Chondrocyte (in vitro differentiated cells): Measurements from ENCODE around the gene ZDHHC1. TPM values are rescaled to one million over a fixed set of nuclear protein-coding genes. Genes with fewer than 3 reads are reported as not detected.

Experiments used
- DNase-seq: peaks from one replicate; pipeline ENCODE4 v3.0.0; 2021; ENCODE audit warnings: mixed read lengths, low spot score
- H3K27ac Mint-ChIP-seq: one replicate; pipeline ENCODE4 v1.8.0; 2021; ENCODE audit warnings: mild to moderate bottlenecking, moderate library complexity, mixed read lengths; ENCODE audit not compliant: unreplicated experiment
- H3K27me3 Mint-ChIP-seq: 2 replicates; pipeline ENCODE4 v1.8.0; 2021; ENCODE audit warnings: low read depth, mixed read lengths
- H3K36me3 Mint-ChIP-seq: 2 replicates; pipeline ENCODE4 v1.8.0; 2021; ENCODE audit warnings: low read depth, mixed read lengths
- H3K4me1 Mint-ChIP-seq: 2 replicates; pipeline ENCODE4 v1.8.0; 2021; ENCODE audit warnings: low read depth, mild to moderate bottlenecking, mixed read lengths
- H3K4me3 Mint-ChIP-seq: one replicate; pipeline ENCODE4 v1.8.0; 2021; ENCODE audit warnings: mild to moderate bottlenecking, moderate library complexity, mixed read lengths; ENCODE audit not compliant: unreplicated experiment
- H3K9me3 Mint-ChIP-seq: 2 replicates; pipeline ENCODE4 v1.8.0; 2021; ENCODE audit warnings: low read depth, mixed read lengths
- CTCF ChIP-seq: fragments of 200-600 bp; sonication (generic); IDR thresholded peaks from 2 replicates; pipeline ENCODE4 v1.5.0; 2021; ENCODE audit warnings: antibody characterized with exemption, mild to moderate bottlenecking, moderate library complexity
- long read RNA-seq: library from polyadenylated mRNA; stranded (forward); transcript quantifications from one replicate; pipeline ENCODE4 v2.0.0, GENCODE V29; 2021
- total RNA-seq: library from RNA; stranded (reverse); gene quantifications from 3 replicates; pipeline ENCODE4 v1.2.1, GENCODE V29; 2021

The ZDHHC1 gene
- total RNA-seq: 11.8 to 15.0 TPM (median 12.2 TPM) in 3 replicates
- long read RNA-seq, transcript ZDHHC1-203 (12 exons, 2,261 nt): major isoform, 12 of 24 reads
- long read RNA-seq, partial matches to known transcripts: 6 of 24 reads
- long read RNA-seq, other reads (novel, unspliced or antisense): 4 of 24 reads

- no peaks in the 10 kb centered on the region for H3K27me3 Mint-ChIP-seq
- peaks cover 9% of the 10 kb centered on the region for H3K4me1 Mint-ChIP-seq
- H3K4me3 Mint-ChIP-seq: peak within 1 kb of the TSS; percentile 83
- peaks cover 2% of the 10 kb centered on the region for H3K36me3 Mint-ChIP-seq
- H3K27ac Mint-ChIP-seq: peak within 1 kb of the TSS; percentile 80
- peak; percentile 92 for DNase-seq
- H3K9me3 Mint-ChIP-seq: no peaks in the 10 kb centered on the region
- TF ChIP-seq CTCF: peak; percentile 80
Observed at GRCh38 chr16:67415872-67416793, at the start of gene ZDHHC1. ZDHHC1 (minus strand) TSS chr16:67416477; CDS start chr16:67407775, 8,702 bp downstream.

- H3K4me3 Mint-ChIP-seq: no peak overlapping the region
- H3K36me3 Mint-ChIP-seq: no peaks in the 10 kb centered on the region
- no peaks in the 10 kb centered on the region for H3K27me3 Mint-ChIP-seq
- no peak for TF ChIP-seq CTCF
- H3K4me1 Mint-ChIP-seq: peaks cover 40% of the 10 kb centered on the region
- DNase-seq: no peak
- no peaks in the 10 kb centered on the region for H3K9me3 Mint-ChIP-seq
- H3K27ac Mint-ChIP-seq: no peak overlapping the region
Observed at GRCh38 chr16:67464565-67464964, 48.3 kb upstream of the ZDHHC1 start.

- no peak for DNase-seq
- H3K4me3 Mint-ChIP-seq: no peak overlapping the region
- no peak overlapping the region for H3K27ac Mint-ChIP-seq
- no peak for TF ChIP-seq CTCF
- H3K9me3 Mint-ChIP-seq: no peaks in the 10 kb centered on the region
- peaks cover 49% of the 10 kb centered on the region for H3K4me1 Mint-ChIP-seq
- H3K36me3 Mint-ChIP-seq: no peaks in the 10 kb centered on the region
- H3K27me3 Mint-ChIP-seq: no peaks in the 10 kb centered on the region
Observed at GRCh38 chr16:67463691-67464090, 47.4 kb upstream of the ZDHHC1 start.

GRCh38 chr16:67463059-67463458 lies 46.8 kb upstream of the ZDHHC1 start:
- H3K27me3 Mint-ChIP-seq: no peaks in the 10 kb centered on the region
- H3K4me3 Mint-ChIP-seq: no peak overlapping the region
- DNase-seq: no peak
- no peak for TF ChIP-seq CTCF
- no peaks in the 10 kb centered on the region for H3K9me3 Mint-ChIP-seq
- H3K4me1 Mint-ChIP-seq: peaks cover 55% of the 10 kb centered on the region
- no peak overlapping the region for H3K27ac Mint-ChIP-seq
- H3K36me3 Mint-ChIP-seq: no peaks in the 10 kb centered on the region

GRCh38 chr16:67462279-67462655 lies 46.0 kb upstream of the ZDHHC1 start:
- Mint-ChIP-seq H3K27ac (no peak overlapping the region), H3K36me3 (no peaks in the 10 kb centered on the region), H3K4me1 (peaks cover 58% of the 10 kb centered on the region), H3K27me3 (no peaks in the 10 kb centered on the region), H3K4me3 (no peak overlapping the region), H3K9me3 (no peaks in the 10 kb centered on the region)
- no peak for TF ChIP-seq CTCF
- DNase-seq: no peak
